ENCODE data around the gene ZBTB17.
"Not testable (repeated sequence)": the region's sequence is repeated elsewhere in the genome, so short reads cannot be mapped to it uniquely, and the experiment has no call there.

The ZBTB17 gene

DNA sequence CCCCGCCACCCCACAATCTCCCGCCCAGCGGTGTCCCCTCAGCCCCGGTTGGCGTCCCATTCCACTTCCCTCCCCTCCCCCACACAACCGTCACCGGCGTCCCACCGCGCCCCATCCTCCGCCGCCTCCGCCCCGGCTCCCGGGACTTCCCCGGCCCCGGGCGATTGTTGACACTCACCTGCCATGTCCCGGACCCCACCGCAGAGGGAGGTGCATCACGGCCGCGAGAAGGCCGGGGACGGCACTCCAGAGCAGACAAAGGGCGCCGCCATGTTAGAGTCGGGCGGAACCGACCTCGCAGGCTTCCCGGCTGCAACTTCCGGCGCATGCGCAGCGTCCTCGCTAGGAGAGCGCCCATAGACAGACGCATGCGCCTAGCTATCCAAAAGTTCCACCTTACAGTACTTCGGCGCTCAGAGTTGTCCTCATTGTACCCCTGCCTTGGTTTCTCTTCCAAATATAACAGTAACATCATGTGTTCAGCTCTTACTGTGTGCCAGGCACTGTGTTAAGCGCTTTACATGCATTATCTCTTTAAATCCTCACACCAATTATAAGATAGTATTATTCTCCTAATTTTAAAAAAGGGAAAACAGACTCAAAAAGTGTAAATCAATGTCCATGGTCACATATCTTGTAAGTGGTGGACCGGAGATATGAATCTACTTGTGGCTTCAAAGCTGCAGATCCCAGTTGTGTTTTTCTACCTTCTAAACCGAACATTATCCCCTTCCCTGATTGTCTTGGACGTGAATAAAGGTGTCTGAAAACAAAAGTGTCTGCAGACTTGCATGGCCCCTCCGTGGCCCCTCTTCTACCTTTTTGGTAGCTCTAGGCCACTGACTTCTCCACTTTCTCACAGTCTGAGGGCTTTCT is at the start of gene ZBTB17:
Gene ZBTB17, minus strand, starts transcription at position 297 of the 876 bp plus-strand sequence. CDS start 27,606 bp downstream, outside the sequence.
- DNase-seq, result peak; percentile 91

DNA sequence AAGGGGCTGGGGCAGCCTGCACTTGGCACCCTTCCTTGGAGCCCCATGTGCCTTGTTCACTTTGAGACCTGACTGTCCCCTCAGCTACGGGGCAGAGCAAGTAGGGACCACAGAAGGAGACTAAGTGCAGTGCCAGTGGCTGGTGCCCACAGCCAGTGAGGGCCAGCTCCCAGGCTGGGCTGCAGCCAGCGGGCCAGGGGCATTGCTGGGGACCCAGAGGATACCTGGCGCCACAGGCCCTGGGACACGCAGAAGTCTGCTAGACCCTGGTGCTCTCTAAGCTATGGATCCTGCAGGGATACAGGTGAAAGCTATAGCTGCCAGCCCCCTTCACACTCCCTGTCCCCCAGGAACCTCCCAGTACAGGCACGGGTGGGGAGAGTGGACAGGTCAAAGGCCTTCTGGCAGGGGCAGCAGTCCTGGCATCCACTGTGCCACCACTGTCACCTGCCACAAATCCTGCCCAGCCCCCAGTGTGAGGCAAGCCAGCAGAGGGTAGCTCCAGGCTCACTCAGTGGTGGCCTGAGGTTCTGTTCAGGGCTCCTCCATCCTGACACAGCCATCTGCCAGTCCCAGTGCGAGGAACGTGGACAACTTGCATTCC is 47.3 kb upstream of the ZBTB17 start:
- no peak for DNase-seq

DNA sequence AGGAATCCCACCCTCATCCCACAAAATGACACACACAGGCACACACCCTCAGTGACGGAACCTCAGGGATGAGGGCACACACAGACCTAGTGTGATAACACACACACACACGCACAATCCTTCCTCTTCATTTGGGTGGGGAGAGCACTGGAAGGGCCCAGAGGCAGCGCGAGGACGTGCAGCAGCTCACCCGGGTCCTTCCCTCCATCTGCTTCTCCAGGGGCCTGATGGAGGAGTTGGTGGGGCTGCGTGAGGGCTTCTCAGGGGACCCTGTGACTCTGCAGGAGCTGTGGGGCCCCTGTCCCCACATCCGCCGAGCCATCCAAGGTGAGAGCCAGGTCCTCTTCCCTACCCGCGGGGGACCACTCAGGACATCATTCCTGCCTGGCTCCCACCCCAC is 46.5 kb upstream of the ZBTB17 start:
- DNase-seq, result no peak

DNA sequence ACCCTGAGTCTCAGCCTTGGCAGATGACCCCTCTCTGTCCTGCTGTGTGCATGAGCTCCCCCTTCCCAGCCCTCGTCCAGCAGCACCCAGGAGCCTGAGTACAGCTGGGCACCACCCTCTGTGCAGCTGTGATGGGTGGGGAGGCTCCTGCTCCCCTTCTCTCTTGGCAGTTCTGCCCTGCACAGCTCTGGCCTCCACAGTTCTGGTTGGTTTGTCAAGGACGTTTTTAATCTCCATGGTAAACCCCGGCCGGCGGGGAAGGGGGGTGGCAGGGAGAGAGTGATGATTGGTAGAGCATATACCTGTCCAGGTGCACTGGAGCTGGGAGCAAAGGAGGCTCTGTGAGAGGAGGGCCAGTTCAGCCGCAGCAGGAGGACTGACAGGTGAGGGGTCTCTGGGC is 45.8 kb upstream of the ZBTB17 start, which contains the start of gene CLCNKA:
Gene CLCNKA, plus strand, starts transcription at position 356 of the 400 bp plus-strand sequence. CDS start 584 bp downstream, outside the sequence.
- no peak for DNase-seq

DNA sequence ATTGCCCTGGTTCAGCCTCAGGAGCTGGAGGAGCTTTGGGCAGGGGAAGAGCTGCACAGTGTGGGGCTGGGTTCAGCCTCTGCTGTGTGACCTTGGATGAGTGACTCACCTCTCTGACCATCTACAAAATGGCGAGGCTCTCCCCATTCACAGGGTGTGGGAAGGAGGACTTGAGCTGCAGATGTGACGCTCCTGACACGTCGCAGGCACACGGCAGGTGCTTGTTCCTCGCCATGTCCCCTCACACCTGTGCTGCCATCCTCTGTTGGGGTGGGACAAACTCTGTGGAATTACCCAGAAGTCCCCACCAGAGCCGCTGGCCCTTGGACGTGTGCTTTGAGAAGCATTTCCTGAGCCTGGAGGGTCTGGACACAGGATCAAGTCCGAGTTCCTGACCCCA is 45.0 kb upstream of the ZBTB17 start:
- not testable (repeated sequence) for DNase-seq

DNA sequence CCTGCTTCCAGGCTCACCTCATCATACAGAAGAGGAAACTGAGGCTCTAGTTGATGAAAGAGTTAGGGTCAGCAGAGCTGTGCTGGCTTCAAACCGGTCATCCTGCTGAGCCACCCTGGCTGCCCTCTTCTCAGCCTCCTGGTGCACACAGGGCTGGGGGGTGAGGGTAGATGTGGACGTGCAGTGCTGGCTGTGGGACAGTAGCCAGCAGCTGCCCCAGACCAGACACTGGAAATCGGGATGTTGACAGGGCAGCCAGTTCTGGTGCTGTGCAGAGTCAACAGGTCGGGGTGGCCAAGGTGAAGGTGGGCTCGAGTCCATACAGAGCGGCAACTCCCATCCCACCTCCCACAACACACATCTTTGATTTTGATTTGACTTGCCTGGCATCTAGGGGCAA is 44.4 kb upstream of the ZBTB17 start:
- DNase-seq, result no peak

DNA sequence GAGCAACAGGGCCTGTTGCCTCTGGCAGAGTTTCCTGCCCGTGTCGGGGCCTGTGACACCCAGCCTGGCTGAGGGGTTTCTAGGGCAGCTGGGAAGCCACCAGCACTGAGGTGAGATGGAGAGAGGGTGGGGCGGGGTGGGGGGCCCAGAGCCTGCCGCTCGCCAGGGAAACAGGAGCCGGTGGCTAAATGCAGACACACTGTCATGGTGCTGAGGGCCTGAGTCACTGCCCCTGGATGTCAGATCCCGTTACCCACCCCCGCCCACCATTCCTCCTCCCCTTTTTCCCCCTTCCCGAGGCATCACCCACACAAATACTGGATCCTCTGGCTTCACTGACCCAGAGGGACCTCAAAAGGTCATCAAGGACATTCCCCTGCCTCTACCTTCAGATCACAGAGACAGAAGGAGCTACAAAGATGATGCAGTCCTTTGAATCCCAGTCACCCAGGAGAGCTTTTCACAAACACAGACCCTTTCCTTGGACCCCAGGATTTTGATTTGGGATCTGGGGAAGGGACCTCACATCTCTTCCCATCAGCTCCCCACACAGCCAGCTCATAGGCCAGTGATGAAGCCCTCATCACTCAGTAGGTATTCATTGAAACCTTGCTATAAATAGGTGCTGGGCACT is 43.9 kb upstream of the ZBTB17 start:
- no peak for DNase-seq

DNA sequence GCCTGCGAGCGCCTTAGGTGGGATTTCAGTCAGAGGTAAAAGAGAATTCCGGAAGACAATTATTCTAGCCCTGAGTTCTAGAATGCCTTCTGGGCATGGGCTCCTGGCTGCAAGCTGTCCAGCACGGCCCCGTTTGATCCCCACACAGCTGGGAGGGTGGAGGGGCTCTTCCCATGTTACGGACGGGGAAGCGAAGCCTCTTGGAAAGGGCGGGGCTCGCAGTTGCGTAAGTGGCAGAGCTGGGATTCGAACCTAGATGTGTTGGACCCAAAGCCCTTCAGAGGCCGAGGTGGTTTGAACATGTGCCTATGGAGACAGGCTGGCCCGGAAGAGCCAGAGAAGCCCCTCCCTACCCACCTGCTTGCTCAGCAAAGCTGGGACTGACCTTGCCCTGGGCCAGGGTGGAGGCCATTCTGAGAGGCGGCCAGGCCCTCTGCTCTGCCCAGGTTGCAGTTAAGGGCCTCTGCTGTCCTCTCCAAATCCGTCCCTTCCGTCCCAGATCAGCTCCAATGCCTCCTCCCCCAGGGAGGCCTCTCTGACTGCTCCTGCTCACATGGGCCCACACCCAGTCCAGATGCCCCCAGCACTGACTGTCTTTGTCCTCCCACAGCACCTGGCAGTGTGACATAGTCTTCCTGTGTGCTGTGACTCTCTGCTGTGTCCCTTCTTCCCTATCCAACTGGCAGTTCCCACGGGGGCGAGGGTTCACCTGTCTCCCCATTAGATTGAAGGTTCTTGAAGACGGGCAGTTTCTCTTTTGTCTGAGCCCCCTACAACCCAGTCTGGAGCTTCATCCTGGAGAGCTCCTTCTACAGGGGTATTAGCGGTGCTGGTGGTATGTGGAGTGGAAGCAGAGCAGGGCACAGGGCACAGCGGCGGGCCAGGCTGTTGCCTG is 43.1 kb upstream of the ZBTB17 start:
- DNase-seq, result no peak

DNA sequence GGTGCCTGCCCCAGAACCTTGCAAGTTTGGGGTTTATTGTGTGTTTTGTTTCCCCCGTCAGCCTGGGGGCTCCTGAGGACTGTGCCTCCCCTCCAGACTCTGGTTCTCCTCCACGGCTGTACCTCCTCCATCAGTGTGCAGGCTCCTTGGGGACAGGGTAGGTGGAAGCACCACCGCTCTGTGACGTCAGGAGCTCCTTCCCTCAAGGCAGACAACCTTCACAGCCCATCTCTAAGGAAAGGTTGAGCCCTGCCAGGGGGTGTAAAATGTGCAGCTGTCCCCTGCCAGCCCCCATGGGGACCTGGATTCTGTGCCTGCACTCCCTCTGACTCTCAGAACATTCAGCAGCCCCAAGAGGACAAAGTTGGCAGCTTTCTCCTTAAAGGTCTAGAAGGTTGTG is 42.4 kb upstream of the ZBTB17 start:
- no peak for DNase-seq

DNA sequence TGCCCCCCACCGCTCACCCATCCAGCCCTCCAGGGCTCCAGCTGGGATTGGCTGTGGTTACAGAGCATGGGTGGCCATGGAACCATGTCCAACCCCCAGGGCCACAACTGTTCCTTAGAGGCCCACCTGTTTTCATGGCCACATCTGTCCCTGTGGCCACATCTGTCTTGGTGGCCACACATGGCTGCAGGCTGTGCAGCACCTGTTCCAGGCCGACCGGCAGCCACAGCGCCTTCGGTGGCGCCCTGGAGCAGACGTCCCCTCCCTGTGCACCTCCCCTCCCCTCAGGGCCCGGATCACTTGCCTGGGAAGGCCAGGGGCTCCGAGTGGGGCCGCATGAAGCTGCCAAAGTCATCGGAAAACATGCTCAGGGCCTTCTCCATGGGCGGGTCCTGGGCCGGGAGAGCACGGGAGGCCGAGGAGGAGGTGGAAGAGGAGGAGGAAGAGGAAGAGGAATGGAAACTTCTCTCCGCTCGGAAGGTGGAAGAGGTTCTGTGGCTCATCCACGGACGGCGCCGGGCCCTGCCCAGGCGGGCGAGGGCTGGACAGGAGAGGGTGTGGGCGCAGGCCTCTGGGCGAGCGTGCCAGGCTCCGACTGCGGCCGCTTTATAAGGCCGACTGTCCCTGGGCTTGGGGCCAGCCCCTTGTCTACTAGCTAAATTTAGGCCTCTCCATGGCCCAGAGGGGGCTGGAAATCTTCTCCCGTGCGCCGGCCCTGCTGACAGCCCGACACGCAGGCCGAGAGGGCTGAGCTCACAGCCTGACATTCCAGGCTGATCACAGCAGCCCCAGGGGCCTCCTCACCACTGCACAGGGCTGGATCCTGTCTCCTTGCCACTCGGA is 41.8 kb upstream of the ZBTB17 start, which contains the start of gene HSPB7:
Gene HSPB7, minus strand, starts transcription at position 583 of the 843 bp plus-strand sequence. Its CDS starts 80 bp downstream, at position 503.
- peak; percentile 31 for DNase-seq

DNA sequence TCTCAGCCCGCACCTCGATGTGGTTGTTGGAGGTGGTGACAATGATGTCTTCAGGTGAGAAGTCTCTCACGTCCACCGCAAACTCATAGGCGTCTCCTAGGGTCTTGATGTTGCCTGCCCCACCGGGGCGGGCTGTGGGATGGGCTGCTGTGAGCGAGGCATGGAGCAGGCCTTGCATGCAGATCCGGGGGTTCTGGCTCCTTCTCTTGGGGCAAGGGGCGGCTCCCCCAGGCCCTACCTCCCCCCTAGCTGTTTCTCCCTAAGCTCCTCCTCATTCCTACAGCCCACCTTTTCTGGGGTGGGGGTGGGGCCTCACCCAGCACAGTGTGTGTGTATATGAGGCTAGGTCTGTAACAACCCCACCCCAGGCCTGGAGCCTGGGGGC is 41.2 kb upstream of the ZBTB17 start:
- no peak for DNase-seq

DNA sequence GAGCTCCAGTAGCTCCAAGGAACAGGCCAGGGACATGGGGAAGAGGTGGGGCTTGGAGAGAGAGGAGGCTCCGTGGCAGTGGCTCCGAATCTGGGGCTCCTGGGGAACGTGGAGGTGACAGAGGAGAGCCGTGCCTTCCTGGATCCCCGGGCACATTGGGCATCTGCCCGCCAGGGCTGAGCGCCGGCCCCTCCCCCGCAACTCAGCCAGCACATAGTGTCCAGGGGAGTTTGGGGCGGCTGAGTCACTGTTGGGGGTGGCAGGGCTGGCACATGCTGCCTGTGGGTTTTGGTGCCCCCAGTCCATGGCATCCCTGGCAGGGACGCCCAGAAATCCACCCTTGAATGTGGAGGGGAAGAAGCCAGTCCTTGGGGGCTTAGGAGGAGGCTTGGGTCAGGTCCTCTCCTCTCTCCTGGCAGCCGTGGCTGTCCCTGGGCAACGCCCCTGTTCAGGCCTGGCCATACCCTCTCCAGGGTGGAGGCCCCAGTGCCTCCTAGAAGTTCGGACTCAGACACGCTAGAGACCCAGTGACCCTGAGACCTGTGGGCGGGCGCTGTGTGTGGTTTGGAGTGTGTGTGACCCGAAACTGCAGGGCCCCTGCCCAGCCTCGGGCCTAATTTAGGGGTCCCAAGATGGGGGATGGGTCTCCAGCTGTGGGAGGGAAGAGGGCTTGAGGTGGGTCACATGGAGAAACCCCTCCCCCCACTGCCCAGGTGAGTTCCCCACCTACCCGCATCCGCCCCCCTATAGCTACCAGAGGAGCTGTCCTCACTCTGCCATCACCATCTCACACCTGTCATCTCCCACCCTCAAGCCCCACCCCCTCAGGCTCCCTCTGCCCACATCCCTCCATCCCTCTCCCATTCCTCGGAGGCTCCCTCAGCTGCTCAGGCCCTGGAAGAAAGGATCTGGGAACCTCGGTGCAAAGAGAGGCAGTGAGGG is 40.3 kb upstream of the ZBTB17 start:
- no peak for DNase-seq

DNA sequence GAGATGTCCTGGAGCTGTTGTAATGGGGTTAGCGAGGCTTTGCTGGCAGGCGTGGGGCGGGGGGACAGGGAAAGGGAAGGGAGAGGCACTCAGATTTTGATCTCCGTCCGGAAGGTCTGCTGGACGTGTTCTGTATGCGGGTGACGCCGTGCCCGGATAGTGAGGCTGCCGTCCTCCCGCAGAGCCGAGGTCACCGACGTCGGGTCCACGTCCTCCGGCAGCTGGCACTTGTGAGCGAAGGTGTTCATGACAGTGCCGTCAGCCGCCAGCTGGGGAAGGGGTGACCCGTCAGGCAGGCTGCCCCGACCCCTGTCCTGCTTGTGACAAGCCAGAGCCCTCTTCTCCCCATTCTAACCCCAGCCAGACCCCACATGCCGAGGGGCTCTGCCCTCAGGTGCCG is 39.6 kb upstream of the ZBTB17 start:
- DNase-seq, result no peak

DNA sequence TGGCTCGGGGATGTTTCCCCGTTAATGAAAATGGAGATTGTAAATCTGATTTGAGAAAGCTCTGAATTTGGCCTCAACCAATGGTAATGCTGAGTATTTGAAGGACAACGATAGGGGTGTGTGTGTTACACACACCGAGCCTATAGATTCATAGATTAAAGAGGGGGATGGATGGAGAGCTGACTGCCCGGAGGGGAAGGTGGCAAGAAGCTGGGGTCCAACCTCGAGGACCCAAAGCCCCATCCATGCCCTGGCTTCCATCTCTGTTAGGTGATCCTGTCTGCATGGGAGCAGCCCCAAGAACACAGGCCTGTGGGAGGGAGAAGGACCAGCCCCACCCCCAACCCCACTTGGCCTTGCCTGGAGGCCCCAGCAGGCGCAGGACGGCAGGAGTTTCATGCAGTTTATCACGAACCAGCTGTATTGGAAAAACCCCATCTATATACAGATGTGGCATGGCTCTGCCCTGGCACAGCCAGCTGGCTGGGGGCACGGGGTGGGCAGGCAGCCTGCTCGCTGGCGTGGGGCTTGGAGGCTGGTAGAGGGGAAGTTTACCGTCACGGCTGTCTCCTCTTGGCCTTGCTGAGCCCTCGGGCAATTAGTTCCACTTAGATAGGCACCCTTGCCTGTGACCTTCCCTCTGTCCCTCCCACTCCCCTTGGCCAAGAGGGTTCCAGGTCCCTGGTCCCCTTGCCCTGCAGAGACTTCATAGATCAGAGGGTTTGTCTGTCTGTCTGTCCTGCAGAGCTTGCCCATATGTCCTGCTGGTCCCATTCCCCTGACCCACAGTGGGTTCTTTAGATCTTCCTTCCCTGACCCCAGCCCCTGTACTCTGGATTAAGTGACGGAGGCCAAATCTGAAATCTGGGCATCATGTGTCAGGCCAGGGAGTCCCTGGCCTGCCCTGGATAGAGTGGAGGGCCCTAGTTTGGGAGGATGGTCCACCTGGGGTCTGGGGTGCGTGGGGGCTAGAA is 38.9 kb upstream of the ZBTB17 start:
- DNase-seq, result peak; percentile 6

DNA sequence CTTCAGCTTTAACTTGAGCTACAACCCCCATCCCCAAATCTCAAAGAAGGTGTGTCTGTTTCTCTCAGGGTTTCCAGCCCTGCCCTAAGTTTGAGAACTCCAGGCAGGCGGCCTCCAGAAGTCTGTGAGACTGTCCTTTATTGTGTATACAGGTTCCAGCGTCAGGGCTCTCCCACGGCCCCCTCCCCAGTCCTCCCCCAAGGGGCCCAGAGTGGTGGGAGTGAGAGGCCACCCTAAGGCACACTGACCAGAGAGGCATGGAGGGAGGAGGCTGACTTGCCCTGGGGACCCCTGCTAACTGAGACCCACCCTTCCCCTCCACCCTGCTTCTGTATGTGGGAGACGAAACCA is 38.0 kb upstream of the ZBTB17 start:
- no peak for DNase-seq

DNA sequence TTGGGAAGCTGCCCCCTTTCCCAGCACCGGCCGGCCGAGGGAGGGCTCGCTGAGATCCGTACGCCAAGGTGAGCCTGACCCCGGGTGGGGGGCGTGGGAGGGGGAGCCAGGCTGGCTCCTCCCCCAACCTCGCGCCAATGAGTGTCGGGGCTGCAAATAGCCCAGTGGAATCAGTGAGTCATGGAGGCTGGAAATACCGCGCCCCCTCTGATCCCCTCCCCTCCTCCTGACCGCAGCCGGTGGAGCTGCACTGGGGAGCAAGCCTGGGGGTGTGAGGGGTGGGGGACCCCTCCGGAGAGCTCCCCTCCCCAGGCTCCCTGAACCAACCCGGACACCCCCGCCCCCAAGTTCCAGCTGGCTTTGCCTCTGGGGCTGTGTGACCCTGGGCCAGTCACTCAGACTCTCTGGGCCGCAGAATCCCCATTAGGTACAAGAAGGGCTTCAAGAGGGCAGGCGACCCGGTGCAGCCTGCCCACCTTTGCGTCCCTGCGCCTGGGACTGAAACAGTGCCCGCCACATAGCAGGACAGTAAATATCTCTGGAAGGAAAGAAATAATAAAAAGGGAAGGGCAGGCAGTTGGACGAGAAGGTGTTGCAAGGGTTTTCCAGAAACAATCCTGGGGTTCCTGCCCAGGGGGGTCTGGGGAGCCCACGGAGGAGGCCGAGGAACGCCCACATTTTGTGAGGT is 37.5 kb upstream of the ZBTB17 start:
- peak; percentile 69 for DNase-seq

DNA sequence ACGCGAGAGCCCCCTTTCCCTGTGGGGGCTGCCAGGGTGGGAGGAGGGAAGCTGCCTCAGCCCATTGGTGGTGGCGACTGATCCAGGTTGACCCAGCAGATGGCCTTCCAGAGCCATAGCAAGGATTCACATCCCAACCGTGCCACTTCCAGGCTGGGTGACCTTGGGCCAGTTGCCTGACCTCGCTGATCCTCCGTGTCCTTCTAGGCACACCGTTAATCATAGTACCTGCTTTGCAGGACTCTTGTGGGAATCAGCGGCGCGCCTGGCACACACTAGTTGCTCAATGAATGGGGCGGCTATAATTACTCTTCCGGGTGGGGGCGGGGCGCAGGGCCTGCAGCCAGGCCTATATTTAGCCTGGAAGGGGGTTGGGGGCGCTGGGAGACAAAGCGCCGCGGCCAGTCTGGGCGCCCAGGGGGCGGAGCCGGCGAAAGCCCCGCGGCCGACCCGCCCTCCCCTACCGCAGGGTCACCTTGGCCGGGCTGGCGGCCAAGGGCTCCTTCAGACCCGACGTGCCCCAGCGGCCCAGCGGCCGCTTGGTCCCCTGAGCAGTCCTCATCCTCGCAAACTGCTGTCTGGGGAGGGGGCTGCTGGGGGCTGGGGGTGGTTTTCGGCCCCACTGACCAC is 36.8 kb upstream of the ZBTB17 start:
- DNase-seq, result peak; percentile 82

DNA sequence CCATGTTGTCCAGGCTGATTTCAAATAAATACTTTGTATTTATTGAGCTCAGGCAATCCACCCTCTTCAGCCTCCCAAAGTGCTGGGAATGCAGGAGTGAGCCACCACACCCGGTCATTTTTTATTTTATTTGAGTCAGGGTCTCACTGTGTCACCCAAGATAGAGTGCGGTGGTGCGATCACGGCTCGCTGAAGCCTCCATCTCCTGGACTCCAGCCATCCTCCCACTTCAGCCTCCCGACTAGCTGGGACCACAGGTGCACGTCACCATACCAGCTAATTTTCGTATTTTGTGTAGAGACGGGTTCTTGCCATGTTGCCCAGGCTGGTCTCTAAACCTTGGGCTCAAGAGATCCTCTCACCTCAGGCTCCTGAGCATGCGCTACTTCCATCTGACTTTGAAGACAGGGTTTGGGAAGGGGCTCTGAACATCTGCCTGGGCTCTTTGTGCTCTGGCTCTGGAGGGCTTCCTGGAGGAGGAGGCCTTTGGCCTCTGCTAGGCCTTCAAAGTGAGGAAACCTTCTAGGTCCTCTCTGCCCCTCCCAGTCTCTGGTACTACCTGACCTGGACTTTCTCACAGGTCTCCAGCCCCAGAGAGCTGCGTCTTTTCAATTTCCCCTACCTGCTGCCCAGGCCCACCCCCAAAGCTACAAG is 36.2 kb upstream of the ZBTB17 start:
- DNase-seq, result no peak
